Osteoblast (primary cell): ENCODE results near the gene NUS1. TPM values are rescaled to one million over a fixed set of nuclear protein-coding genes. Genes with fewer than 3 reads are reported as not detected.
"Not testable (repeated sequence)": the region's sequence is repeated elsewhere in the genome, so short reads cannot be mapped to it uniquely, and the experiment has no call there.

ENCODE experiments used
- DNase-seq: peaks from one replicate; pipeline ENCODE4 v3.0.0; 2011; ENCODE audit warnings: low spot score, mixed read lengths; ENCODE audit not compliant: insufficient read length; ENCODE audit errors: missing footprints
- H2AFZ ChIP-seq: 2 replicates; pipeline ENCODE4 v1.6.0; 2011; ENCODE audit warnings: mild to moderate bottlenecking, low read length
- H3K27ac ChIP-seq: 2 replicates; pipeline ENCODE4 v1.5.1; 2011; ENCODE audit warnings: mild to moderate bottlenecking, low read depth, low read length, moderate library complexity
- H3K27me3 ChIP-seq: 2 replicates; pipeline ENCODE4 v1.6.0; 2012; ENCODE audit warnings: mild to moderate bottlenecking, control low read depth, inconsistent platforms, low read length, moderate library complexity; ENCODE audit not compliant: insufficient read depth
- H3K36me3 ChIP-seq: 2 replicates; pipeline ENCODE4 v1.5.1; 2011; ENCODE audit warnings: mild to moderate bottlenecking, low read length, control low read depth, moderate library complexity; ENCODE audit not compliant: insufficient read depth
- H3K4me1 ChIP-seq: 2 replicates; pipeline ENCODE4 v1.5.1; 2011; ENCODE audit warnings: mild to moderate bottlenecking, low read length, control low read depth, moderate library complexity; ENCODE audit not compliant: insufficient read depth
- H3K4me2 ChIP-seq: 2 replicates; pipeline ENCODE4 v1.6.0; 2011; ENCODE audit warnings: mild to moderate bottlenecking, low read length; ENCODE audit not compliant: insufficient read depth
- H3K4me3 ChIP-seq: fragments of 200-600 bp; sonication (generic); 3 replicates; pipeline ENCODE4 v1.5.1; 2012; ENCODE audit warnings: mild to moderate bottlenecking, low read length, inconsistent platforms; ENCODE audit not compliant: insufficient read depth
- H3K79me2 ChIP-seq: 2 replicates; pipeline ENCODE4 v1.6.0; 2012; ENCODE audit warnings: mild to moderate bottlenecking, low read length, control low read depth, inconsistent platforms; ENCODE audit not compliant: insufficient read depth
- H3K9me3 ChIP-seq: 2 replicates; pipeline ENCODE4 v1.5.1; 2011; ENCODE audit warnings: low read depth, low read length, control low read depth
- H4K20me1 ChIP-seq: 2 replicates; pipeline ENCODE4 v1.6.0; 2012; ENCODE audit warnings: mild to moderate bottlenecking, low read length, control low read depth; ENCODE audit not compliant: insufficient read depth
- total RNA-seq: library from RNA; depleted of rRNA; stranded (reverse); fragments of >200 nt; gene quantifications from 2 replicates; pipeline ENCODE4 v1.2.3, GENCODE V29; 2012
- TF ChIP-seq, protein P1 (sequence below): IDR thresholded peaks from 2 replicates; pipeline ENCODE4 v1.5.1; 2011; ENCODE audit warnings: mild to moderate bottlenecking, low read depth, low read length, moderate library complexity; ENCODE audit errors: extremely low read depth

Gene NUS1
- total RNA-seq, 1 donor, result 19.2 TPM

GRCh38 chr6:117739869-117740268 lies 64.6 kb downstream of the NUS1 start:
- H3K79me2 ChIP-seq, result no peaks in the 10 kb centered on the region
- no peak overlapping the region for H3K27ac ChIP-seq
- TF ChIP-seq, protein P1, sequence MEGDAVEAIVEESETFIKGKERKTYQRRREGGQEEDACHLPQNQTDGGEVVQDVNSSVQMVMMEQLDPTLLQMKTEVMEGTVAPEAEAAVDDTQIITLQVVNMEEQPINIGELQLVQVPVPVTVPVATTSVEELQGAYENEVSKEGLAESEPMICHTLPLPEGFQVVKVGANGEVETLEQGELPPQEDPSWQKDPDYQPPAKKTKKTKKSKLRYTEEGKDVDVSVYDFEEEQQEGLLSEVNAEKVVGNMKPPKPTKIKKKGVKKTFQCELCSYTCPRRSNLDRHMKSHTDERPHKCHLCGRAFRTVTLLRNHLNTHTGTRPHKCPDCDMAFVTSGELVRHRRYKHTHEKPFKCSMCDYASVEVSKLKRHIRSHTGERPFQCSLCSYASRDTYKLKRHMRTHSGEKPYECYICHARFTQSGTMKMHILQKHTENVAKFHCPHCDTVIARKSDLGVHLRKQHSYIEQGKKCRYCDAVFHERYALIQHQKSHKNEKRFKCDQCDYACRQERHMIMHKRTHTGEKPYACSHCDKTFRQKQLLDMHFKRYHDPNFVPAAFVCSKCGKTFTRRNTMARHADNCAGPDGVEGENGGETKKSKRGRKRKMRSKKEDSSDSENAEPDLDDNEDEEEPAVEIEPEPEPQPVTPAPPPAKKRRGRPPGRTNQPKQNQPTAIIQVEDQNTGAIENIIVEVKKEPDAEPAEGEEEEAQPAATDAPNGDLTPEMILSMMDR, result no peak
- no peaks in the 10 kb centered on the region for H3K36me3 ChIP-seq
- H2AFZ ChIP-seq, result no peak overlapping the region
- no peak overlapping the region for H3K4me2 ChIP-seq
- no peaks in the 10 kb centered on the region for H4K20me1 ChIP-seq
- no peaks in the 10 kb centered on the region for H3K9me3 ChIP-seq
- no peak for DNase-seq
- H3K27me3 ChIP-seq, result no peaks in the 10 kb centered on the region
- no peak overlapping the region for H3K4me3 ChIP-seq
- H3K4me1 ChIP-seq, result no peaks in the 10 kb centered on the region

GRCh38 chr6:117740605-117741004 lies 65.3 kb downstream of the NUS1 start:
- Histone ChIP-seq H3K27ac (no peak overlapping the region), H3K4me3 (no peak overlapping the region), H2AFZ (no peak overlapping the region), H3K9me3 (no peaks in the 10 kb centered on the region), H3K4me2 (no peak overlapping the region), H3K4me1 (no peaks in the 10 kb centered on the region), H3K27me3 (no peaks in the 10 kb centered on the region), H4K20me1 (no peaks in the 10 kb centered on the region), H3K79me2 (no peaks in the 10 kb centered on the region), H3K36me3 (no peaks in the 10 kb centered on the region)
- TF ChIP-seq, protein P1, result no peak
- DNase-seq, result no peak

- H3K4me2 ChIP-seq, H3K27me3 ChIP-seq, H3K4me1 ChIP-seq, DNase-seq, H3K4me3 ChIP-seq, H3K36me3 ChIP-seq, H4K20me1 ChIP-seq, H3K27ac ChIP-seq, H2AFZ ChIP-seq, H3K79me2 ChIP-seq, H3K9me3 ChIP-seq: not testable (repeated sequence)
Measured at GRCh38 chr6:117750675-117751074, 75.4 kb downstream of the NUS1 start.

Other genes starting within 250 kb of the NUS1 start
- 0.59 and 1.4 TPM in 2 replicates for gene ROS1, start 249.5 kb upstream of the NUS1 start, total RNA-seq
- gene DCBLD1, start 192.8 kb upstream of the NUS1 start, total RNA-seq, result 22.1 and 29.7 TPM in 2 replicates
- 41.8 and 49.6 TPM in 2 replicates for gene GOPC, start 73.0 kb upstream of the NUS1 start, total RNA-seq
- gene SLC35F1, start 231.8 kb downstream of the NUS1 start, total RNA-seq, result under 0.01 TPM in 1 of 2 replicates, not detected in the other